Measurements from ENCODE around the gene SLC25A30.
A peak's percentile ranks its signal among the peaks of the same experiment; 100 is the strongest.

SLC25A30 gene

GRCh38 chr13:45417790-45418534 is at the start of gene SLC25A30:
Gene SLC25A30 (minus strand): TSS chr13:45418373. CDS start chr13:45411425, 6,948 bp downstream.
- peak; percentile 87 to 93 for DNase-seq

- no peak for DNase-seq
Measured at GRCh38 chr13:45466359-45466758, 48.2 kb upstream of the SLC25A30 start.

DNA sequence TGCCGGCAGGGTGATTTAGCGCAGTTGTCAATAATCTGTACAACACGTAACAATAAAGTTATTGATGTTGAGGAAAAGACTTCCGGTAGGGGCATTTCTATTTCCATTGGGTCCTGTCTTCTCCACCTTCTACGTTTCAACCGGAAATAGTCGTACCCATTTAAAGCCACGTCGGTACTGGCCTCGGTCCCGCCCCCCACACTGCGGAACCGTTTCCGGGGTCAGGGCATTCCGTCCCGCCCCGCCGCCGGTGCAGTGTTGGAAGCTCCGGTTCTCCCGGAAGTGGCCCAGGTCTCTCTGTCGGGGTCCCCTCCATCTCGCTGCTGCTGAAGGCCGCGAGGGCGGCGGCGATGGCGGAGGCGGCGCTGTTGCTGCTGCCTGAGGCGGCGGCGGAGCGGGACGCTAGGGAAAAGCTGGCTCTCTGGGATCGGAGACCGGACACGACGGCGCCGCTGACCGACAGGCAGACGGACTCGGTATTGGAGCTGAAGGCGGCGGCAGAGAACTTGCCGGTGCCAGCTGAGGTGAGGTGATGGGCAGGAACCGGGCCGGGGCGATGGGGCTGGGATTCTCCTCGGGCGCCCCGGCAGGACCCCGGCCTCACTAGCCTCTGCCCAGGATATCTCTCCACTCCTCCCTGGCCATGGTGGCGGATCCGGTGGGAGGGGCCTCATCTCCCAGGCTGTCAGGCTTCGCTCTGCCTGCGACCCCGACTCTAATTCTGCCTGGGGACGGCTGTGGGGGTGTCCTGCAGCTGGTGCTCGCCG is 46.7 kb upstream of the SLC25A30 start, which contains the start of gene COG3:
Gene COG3, plus strand, starts transcription at position 253 of the 767 bp plus-strand sequence. Its CDS starts 98 bp downstream, at position 351.
- DNase-seq, result peak; percentile 97 to 99

GRCh38 chr13:45464141-45464686 is 46.0 kb upstream of the SLC25A30 start:
- no peak for DNase-seq

DNA sequence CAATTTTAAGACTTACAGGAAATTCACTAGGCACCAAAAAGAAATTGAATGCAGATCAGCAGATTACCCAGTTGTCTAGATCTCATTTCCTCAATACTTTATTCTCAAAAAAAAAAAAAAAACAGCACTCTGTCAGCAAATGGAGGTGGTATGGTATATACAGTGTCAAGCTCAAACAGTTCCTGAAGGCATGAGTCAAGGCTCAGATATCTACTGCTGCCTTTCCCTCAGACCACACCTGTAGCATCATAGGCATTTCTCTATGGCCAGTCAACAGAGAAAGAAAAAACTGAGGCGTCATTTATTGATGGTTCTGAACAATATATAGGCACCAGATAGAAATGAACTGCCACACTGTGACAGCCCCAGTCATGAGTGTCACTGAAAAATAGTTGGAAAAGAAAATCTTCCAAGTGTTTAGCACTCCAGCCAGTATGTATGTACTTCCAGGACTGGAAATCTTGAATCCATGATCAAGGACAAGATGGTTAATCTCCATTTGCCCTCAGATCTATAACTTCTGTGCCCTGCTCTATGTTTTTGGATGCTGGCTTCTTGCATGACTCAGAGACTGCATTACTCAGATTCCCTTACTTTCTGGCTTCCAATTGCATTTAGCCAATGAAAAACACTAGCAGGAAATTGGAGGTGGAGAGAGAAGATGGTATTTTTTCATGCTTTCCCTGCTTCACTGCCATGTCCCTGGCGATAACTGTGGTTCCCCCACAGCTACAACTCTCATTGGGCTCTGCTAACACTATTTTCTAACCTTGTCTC is 38.2 kb upstream of the SLC25A30 start:
- no peak for DNase-seq

GRCh38 chr13:45454204-45454603 is 36.0 kb upstream of the SLC25A30 start:
- DNase-seq, result no peak

GRCh38 chr13:45451282-45451681 is 33.1 kb upstream of the SLC25A30 start:
- no peak for DNase-seq

- DNase-seq, result no peak
Measured at GRCh38 chr13:45448965-45449559, 30.9 kb upstream of the SLC25A30 start.

GRCh38 chr13:45447050-45447661 is 29.0 kb upstream of the SLC25A30 start:
- DNase-seq, result no peak

GRCh38 chr13:45446181-45446580 is 28.0 kb upstream of the SLC25A30 start:
- DNase-seq, result no peak

- DNase-seq, result no peak
Measured at GRCh38 chr13:45445053-45445452, 26.9 kb upstream of the SLC25A30 start.

GRCh38 chr13:45441633-45442032 is 23.5 kb upstream of the SLC25A30 start:
- DNase-seq, result peak in 1 of 2 experiments; percentile 9

DNA sequence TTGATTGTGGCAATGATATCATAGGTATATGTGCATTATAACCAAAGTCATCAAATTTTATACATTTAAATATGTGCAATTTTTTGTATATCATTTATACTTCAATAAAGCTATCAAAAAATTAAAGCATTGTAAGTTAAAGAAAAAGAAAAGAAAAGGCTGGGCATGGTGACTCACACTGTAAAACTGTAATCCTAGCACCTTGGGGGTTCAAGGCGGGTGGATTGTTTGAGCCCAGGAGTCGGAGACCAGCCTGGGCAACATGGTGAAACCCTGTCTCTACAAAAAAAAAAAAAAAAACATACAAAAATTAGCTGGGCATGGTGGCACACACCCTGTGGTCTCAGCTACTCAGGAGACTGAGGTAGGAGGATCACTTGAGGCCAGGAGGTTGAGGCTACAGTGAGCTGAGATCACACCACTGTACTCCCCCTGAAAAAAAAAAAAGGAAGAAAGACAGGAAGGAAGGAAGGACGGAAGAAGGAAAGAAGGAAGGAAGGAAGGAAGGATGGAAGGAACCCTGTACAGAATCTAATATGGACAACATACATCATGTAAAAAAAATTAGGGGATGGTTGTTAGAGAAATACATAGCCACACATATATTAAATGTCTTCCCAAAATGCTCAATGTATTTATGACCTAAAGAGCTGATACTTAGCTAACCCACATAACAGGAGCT is 21.7 kb upstream of the SLC25A30 start:
- DNase-seq, result no peak

- DNase-seq, result no peak
Measured at GRCh38 chr13:45439008-45439407, 20.8 kb upstream of the SLC25A30 start.

GRCh38 chr13:45437947-45438346 is 19.8 kb upstream of the SLC25A30 start:
- no peak for DNase-seq

- no peak for DNase-seq
Measured at GRCh38 chr13:45436953-45437352, 18.8 kb upstream of the SLC25A30 start.

GRCh38 chr13:45436332-45436731 is 18.2 kb upstream of the SLC25A30 start:
- no peak for DNase-seq

GRCh38 chr13:45434556-45435371 is 16.6 kb upstream of the SLC25A30 start:
- no peak for DNase-seq

- DNase-seq, result no peak
Measured at GRCh38 chr13:45433381-45433790, 15.2 kb upstream of the SLC25A30 start.

DNA sequence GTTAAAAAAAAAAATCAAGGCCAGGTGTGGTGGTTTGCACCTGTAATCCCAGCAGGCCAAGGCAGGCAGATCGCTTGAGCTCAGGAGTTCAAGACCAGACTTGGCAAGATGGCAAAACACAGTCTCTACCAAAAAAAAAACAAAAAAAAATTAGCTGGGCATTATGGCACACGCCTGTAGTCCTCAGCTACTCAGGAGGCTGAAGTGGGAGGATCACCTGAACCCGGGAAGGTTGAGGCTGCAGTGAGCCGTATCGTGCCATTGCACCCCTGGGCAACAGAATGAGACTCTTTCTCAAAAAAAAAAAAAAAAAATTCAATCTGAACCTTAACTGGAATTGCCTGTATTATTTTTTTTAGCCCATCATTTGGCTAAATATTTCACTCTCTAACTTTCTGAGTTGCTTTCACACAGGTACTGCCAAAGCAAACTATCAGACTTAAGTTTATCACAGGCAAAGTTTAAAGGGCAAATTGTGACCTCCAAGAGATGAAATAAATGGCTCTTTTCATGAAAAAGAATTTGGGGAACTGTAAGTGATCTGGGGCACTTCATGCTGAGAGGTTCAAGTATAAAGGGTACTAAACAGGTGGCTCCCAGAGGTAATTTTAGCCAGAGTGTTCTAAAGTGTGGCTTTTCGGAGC is 14.7 kb upstream of the SLC25A30 start:
- DNase-seq, result no peak

Measured in SW 1271 (cell line).